Measurements from ENCODE around the gene PERCC1. TPM values are rescaled to one million over a fixed set of nuclear protein-coding genes. Genes with fewer than 3 reads are reported as not detected.
"Not testable (repeated sequence)": the region's sequence is repeated elsewhere in the genome, so short reads cannot be mapped to it uniquely, and the experiment has no call there.

PERCC1 gene
- total RNA-seq, 1 experiment from 2014 or later, result not detected

DNA sequence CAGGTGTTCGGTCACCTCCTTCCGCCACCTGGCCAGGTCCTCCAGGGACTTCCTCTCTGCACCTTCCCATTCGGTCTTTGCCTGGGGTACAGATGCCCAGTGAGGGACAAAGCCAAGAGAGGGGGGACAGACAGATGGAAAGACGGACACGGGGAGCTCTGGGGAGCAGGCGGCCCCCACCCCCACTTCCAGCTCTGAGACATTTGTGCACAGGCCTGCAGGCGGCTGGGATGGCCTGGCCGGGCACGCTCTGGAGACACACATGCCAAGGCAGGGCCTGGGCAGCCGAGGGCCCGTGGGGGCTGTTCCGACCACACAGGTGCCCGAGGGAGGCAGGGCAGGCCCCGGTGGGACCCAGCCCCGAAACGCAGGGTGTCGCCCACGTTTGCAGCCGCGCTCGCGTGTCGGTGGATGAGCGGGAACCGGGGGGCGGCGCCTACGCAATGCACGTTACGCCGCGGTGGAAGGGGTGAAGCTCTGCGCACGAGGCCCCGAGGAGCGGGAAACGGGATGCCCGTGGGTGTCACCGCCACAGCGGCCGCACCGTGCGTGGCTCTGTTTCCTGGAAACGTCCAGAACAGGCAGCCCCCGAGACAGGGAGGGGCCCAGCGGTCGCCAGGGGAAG, 6.0 kb downstream of the PERCC1 start:
- peaks cover 8% of the 10 kb centered on the region for H3K27me3 Mint-ChIP-seq (ENCODE audit: unreplicated experiment)
- H3K4me3 Mint-ChIP-seq (ENCODE audit: low read depth, unreplicated experiment), result no peak overlapping the region
- no peak overlapping the region for H3K27ac Mint-ChIP-seq (ENCODE audit: unreplicated experiment)
- no peak for DNase-seq
- no peaks in the 10 kb centered on the region for H3K9me3 Mint-ChIP-seq (ENCODE audit: low read depth, unreplicated experiment)
- BruUV-seq (replicated peaks), result no TSS peak
- intact Hi-C loops (cut with micrococcal nuclease; ENCODE audit: unreplicated experiment), result no loop called here
- peaks cover 11% of the 10 kb centered on the region for H3K36me3 Mint-ChIP-seq (ENCODE audit: insufficient read depth, unreplicated experiment)
- CTCF ChIA-PET, result no interaction called here
- H3K4me1 Mint-ChIP-seq (ENCODE audit: low read depth, unreplicated experiment), result no peaks in the 10 kb centered on the region
- TF ChIP-seq, protein P1, sequence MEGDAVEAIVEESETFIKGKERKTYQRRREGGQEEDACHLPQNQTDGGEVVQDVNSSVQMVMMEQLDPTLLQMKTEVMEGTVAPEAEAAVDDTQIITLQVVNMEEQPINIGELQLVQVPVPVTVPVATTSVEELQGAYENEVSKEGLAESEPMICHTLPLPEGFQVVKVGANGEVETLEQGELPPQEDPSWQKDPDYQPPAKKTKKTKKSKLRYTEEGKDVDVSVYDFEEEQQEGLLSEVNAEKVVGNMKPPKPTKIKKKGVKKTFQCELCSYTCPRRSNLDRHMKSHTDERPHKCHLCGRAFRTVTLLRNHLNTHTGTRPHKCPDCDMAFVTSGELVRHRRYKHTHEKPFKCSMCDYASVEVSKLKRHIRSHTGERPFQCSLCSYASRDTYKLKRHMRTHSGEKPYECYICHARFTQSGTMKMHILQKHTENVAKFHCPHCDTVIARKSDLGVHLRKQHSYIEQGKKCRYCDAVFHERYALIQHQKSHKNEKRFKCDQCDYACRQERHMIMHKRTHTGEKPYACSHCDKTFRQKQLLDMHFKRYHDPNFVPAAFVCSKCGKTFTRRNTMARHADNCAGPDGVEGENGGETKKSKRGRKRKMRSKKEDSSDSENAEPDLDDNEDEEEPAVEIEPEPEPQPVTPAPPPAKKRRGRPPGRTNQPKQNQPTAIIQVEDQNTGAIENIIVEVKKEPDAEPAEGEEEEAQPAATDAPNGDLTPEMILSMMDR (IDR thresholded peaks at IDR 0.05; ENCODE audit: unreplicated experiment), result no peak

DNA sequence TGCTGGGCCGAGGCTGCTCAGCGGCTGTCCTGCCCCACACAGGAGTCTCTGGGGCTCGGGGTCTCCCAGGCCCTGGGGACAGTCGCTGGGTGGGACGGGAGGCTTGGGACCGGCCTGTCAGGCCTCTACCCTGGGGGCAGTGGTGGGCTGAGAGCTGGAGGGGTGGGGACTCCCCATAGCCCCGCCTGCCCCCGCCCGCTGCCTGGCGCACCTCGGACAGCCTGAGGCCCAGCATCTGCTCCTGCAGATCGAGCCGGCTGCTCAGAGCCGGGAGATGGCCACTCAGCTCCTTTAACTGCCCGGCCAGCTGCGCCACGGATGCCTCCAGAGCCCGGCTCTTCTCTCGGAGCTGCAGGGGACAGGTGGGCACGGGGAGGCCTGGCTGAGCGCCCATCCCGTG, 6.7 kb downstream of the PERCC1 start:
- intact Hi-C loops (cut with micrococcal nuclease; ENCODE audit: unreplicated experiment), result no loop called here
- Mint-ChIP-seq H3K27ac (ENCODE audit: unreplicated experiment) (no peak overlapping the region), H3K9me3 (ENCODE audit: low read depth, unreplicated experiment) (no peaks in the 10 kb centered on the region), H3K4me3 (ENCODE audit: low read depth, unreplicated experiment) (no peak overlapping the region), H3K4me1 (ENCODE audit: low read depth, unreplicated experiment) (no peaks in the 10 kb centered on the region), H3K27me3 (ENCODE audit: unreplicated experiment) (peaks cover under 1% of the 10 kb centered on the region), H3K36me3 (ENCODE audit: insufficient read depth, unreplicated experiment) (peaks cover 5% of the 10 kb centered on the region)
- no peak for DNase-seq
- no TSS peak for BruUV-seq (replicated peaks)
- TF ChIP-seq, protein P1 (IDR thresholded peaks at IDR 0.05; ENCODE audit: unreplicated experiment), result no peak
- CTCF ChIA-PET, result interaction anchor here (0.5 to 1.2 kb wide), 3 partner anchors 11 to 583 kb away, joined by 3 to 4 read pairs (median 3); partner anchors contain the start of gene UQCC4

DNA sequence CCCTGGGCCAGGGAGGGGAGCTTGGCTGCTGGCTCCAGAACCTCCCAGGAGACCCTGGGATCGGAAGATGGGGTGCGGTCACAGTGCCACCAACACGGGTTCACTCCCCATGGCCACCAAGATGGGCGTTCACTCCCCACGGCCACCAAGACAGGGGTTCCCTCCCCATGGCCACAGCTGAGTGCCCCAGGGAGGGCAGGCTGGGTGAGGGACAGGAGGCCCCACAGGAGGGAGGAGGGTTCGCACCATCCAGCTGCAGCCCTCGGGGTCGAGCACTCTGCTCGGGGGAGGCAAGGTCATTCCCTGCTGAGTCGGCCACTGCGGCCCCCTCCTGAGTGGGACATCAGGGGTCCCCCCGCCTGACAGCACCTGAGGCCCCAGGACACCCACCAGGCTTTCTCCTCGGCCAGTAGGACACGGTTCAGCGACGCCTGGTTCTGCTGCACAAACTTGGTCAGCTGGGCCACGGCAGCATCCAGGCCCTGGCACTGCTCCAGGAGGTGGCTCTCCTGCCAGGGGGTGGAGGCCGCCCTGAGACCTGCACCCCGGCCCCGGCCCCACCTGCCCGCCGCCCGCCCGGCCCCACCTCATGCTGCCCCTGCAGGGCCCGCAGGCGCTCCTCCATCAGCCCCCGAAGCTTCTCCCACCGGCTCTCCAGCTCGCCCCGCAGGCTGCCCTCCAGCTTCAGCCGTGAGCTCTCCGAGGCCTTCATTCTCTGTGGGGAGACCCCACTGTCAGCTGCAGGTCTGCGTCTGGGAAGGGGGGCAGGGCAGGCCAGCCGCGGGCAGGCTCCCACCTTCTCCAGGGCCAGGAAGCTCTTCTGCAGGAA, 7.6 kb downstream of the PERCC1 start:
- Mint-ChIP-seq H3K36me3 (ENCODE audit: insufficient read depth, unreplicated experiment) (peaks cover 5% of the 10 kb centered on the region), H3K4me1 (ENCODE audit: low read depth, unreplicated experiment) (no peaks in the 10 kb centered on the region), H3K27me3 (ENCODE audit: unreplicated experiment) (no peaks in the 10 kb centered on the region), H3K9me3 (ENCODE audit: low read depth, unreplicated experiment) (no peaks in the 10 kb centered on the region), H3K27ac (ENCODE audit: unreplicated experiment) (no peak overlapping the region), H3K4me3 (ENCODE audit: low read depth, unreplicated experiment) (no peak overlapping the region)
- no TSS peak for BruUV-seq (replicated peaks)
- intact Hi-C loops (cut with micrococcal nuclease; ENCODE audit: unreplicated experiment), result no loop called here
- TF ChIP-seq, protein P1 (IDR thresholded peaks at IDR 0.05; ENCODE audit: unreplicated experiment), result no peak
- CTCF ChIA-PET, result interaction anchor here (0.5 to 1.2 kb wide), 3 partner anchors 10 to 582 kb away, joined by 3 to 4 read pairs (median 3); partner anchors contain the start of gene UQCC4
- DNase-seq, result no peak

DNA sequence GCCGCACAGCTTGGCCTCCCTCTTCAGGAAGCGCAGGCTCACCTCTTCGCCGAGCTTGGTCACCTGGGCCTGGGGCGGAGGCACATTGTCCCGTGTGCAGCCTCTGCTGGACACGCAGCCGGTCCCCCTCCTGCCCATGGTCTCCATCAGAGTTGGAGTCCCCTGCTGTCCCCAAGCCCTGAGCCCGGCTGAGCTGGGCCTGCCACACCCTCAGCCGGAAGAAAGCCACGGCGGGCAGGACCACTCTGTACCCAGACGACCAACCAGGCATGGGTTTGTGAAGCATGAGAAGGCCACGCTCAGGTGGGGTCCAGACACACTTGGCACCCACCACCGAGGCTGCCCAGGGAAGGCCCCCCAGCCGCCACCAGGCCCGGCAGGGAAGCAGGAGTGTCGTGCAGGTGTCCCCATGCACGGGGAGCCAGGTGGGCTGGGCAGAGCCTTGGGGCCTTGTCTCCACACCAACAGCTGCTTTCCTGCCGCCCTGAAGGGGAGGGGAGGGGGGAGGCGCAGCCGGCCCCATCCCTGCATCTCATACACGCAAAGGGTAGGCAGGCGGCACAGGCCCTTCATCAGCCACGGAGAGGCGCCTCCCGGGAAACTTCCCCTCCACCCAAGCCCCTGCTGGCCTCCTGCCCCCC, 8.3 kb downstream of the PERCC1 start:
- peaks cover 5% of the 10 kb centered on the region for H3K36me3 Mint-ChIP-seq (ENCODE audit: insufficient read depth, unreplicated experiment)
- TF ChIP-seq, protein P1 (IDR thresholded peaks at IDR 0.05; ENCODE audit: unreplicated experiment), result no peak
- CTCF ChIA-PET, result no interaction called here
- no peak for DNase-seq
- H3K4me1 Mint-ChIP-seq (ENCODE audit: low read depth, unreplicated experiment), result no peaks in the 10 kb centered on the region
- no peak overlapping the region for H3K4me3 Mint-ChIP-seq (ENCODE audit: low read depth, unreplicated experiment)
- H3K27me3 Mint-ChIP-seq (ENCODE audit: unreplicated experiment), result no peaks in the 10 kb centered on the region
- no peak overlapping the region for H3K27ac Mint-ChIP-seq (ENCODE audit: unreplicated experiment)
- no peaks in the 10 kb centered on the region for H3K9me3 Mint-ChIP-seq (ENCODE audit: low read depth, unreplicated experiment)
- intact Hi-C loops (cut with micrococcal nuclease; ENCODE audit: unreplicated experiment), result no loop called here
- no TSS peak for BruUV-seq (replicated peaks)

DNA sequence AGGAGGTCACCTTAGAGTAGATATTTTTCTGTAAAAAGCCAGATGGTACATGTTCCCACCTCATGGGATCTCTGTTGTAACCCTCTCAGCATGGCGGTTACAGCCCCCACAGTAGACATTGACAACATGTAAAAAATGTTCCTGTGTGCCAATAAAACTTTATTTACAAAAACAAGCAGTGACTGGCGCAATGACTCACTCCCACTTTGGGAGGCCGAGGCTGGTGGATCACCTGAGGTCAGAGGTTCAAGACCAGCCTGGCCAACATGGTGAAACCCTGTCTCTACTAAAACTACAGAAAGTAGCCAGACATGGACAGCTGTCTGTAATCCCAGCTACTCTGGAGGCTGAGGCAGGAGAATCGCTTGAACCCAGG, 8.8 kb downstream of the PERCC1 start:
- DNase-seq; H3K36me3 Mint-ChIP-seq (ENCODE audit: insufficient read depth, unreplicated experiment); H3K4me1 Mint-ChIP-seq (ENCODE audit: low read depth, unreplicated experiment); BruUV-seq (replicated peaks); H3K9me3 Mint-ChIP-seq (ENCODE audit: low read depth, unreplicated experiment); CTCF ChIA-PET; intact Hi-C loops (cut with micrococcal nuclease; ENCODE audit: unreplicated experiment); H3K4me3 Mint-ChIP-seq (ENCODE audit: low read depth, unreplicated experiment); H3K27me3 Mint-ChIP-seq (ENCODE audit: unreplicated experiment); H3K27ac Mint-ChIP-seq (ENCODE audit: unreplicated experiment): not testable (repeated sequence)
